WI38 (cell line): ENCODE data around the gene GBGT1.
"Not testable (repeated sequence)": the region's sequence is repeated elsewhere in the genome, so short reads cannot be mapped to it uniquely, and the experiment has no call there.

ENCODE experiments used
- H3K4me3 ChIP-seq: 2 replicates; pipeline ENCODE4 v1.5.1; 2011; ENCODE audit warnings: low read depth, mild to moderate bottlenecking, control low read depth, low read length
- CTCF ChIP-seq: IDR thresholded peaks from 2 replicates; pipeline ENCODE4 v1.5.1; 2012; ENCODE audit warnings: low read depth, mild to moderate bottlenecking, control low read depth, low read length

The GBGT1 gene

DNA sequence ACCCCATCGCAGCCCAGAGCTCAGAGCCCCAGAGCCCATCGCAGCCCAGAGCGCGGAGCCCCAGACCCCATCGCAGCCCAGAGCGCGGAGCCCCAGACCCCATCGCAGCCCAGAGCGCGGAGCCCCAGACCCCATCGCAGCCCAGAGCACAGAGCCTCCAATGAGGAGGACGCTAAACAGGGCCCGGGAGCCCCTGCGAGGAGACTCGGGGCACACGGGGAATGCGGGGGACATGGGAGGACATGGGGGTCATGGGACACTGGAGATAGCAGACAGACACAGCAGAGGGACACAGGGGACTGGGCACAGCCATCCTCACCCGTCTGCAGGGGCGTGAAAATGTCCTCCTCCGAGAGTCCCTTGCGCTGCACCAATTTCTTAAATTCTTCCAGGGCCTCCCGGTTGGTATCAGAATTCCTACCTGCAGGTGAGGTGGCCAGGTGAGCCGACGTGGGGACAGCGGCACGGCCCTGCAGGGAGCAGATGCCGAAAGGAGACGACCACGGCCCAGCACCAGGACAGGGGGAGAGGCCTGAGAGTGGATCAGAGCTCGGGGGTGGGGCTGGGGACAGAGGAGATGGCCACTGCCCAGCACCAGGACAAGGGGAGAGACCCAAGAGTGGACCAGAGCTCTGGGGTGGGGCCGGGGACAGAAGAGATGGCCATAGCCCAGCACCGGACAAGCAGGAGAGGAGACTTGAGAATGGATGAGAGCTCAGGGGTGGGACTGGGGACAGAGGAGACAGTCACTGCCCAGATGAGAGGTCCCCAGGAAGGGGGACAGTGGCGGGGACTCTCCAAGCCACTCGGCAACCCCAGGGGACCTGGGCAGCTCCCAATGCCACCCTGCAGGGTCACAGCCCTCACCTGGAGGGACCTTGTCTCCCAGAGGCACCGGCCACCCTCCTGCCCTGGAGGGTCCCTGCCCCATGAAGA lies 42.5 kb upstream of the GBGT1 start:
- no peak for TF ChIP-seq CTCF
- H3K4me3 ChIP-seq = no peak overlapping the region

GRCh38 chr9:133205481-133205887 lies 41.8 kb upstream of the GBGT1 start:
- H3K4me3 ChIP-seq = not testable (repeated sequence)

GRCh38 chr9:133204993-133205336 lies 41.3 kb upstream of the GBGT1 start:
- TF ChIP-seq CTCF = no peak
- H3K4me3 ChIP-seq = no peak overlapping the region

GRCh38 chr9:133204335-133204992 lies 40.8 kb upstream of the GBGT1 start:
- no peak overlapping the region for H3K4me3 ChIP-seq
- TF ChIP-seq CTCF = no peak

DNA sequence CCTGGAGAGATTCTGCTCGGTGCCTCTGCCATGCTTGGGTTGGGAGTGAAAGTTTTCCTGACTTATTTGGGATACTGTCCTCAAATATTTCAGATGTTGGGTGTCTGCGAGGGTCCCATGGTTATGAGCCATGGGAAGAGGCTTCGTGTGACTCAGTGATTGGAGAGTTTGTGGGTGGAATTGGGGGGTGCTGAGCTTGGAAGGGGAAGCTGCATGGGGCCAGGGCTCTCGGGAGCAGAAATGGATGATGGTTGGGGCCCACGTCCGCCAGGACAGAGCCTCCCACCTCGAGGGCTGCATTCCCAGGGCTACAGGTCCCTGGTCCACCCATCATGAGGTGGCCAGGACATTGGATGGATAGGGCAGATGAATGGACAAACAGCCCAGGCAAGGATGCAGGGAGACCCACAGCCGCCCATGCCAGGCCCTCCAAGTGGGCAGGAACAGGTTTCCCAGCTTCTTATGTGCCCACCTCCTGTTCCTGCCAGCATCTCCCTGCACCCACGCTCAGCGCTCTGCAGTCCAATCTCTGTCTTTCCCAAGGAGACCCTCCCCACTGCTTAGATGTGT lies 39.9 kb upstream of the GBGT1 start:
- no peak overlapping the region for H3K4me3 ChIP-seq
- TF ChIP-seq CTCF = no peak

GRCh38 chr9:133202688-133203453 lies 39.2 kb upstream of the GBGT1 start:
- TF ChIP-seq CTCF = no peak
- no peak overlapping the region for H3K4me3 ChIP-seq

DNA sequence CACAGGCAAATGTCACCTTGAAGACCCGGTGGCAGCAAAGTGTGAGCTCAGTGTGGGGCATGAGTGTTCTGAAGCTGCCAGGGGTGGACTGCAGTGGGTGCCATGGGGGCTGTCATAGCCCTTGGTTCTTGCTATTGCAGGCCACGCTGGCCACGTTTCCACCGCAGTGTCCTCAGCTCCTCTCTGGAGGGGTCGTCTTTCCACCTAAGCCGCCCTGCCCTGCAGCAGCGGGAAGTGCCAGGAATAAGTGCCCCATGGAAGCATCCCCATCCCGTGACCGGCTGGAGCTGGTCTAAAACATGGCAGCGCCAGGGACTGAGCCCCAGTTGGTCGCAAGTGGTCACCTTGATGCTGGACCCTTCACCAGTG lies 38.4 kb upstream of the GBGT1 start:
- H3K4me3 ChIP-seq = no peak overlapping the region
- TF ChIP-seq CTCF = no peak
